Heart left ventricle (tissue), 16 donors: Measurements from ENCODE around the gene WDR35. TPM values are rescaled to one million over a fixed set of nuclear protein-coding genes. Genes with fewer than 3 reads are reported as not detected.

Source experiments
- ATAC-seq, 4 donors: fragments of 200-7000 bp; cut with Tn5 transposase; one replicate each; pipeline ENCODE4 v1.9.1; 2020 to 2022; ENCODE audit warnings: moderate library complexity in 4 of 4, mild to moderate bottlenecking in 3 of 4, moderate number of reproducible peaks in 1 of 4
- DNase-seq, 5 donors: peaks; one replicate each; pipeline ENCODE4 v3.0.0-alpha.2; 2020
- H3K27ac ChIP-seq, 12 donors: fragments of 200-600 bp; sonication (generic) in 4 of 12; one replicate each; pipeline versions ENCODE4 v1.5.0 to v1.8.0; 2016 to 2022; ENCODE audit warnings: mild to moderate bottlenecking in 2 of 12
- H3K27me3 ChIP-seq, 9 donors: fragments of 200-600 bp; sonication (generic) in 2 of 9; one replicate each; pipeline versions ENCODE4 v1.5.1 to v1.8.0; 2016 to 2022; ENCODE audit warnings: mild to moderate bottlenecking in 3 of 9
- H3K36me3 ChIP-seq, 9 donors: fragments of 200-600 bp; sonication (generic) in 2 of 9; one replicate each; pipeline versions ENCODE4 v1.5.0 to v1.8.0; 2018 to 2022; ENCODE audit warnings: mild to moderate bottlenecking in 2 of 9
- H3K4me1 ChIP-seq, 12 donors: fragments of 200-600 bp; sonication (generic) in 4 of 12; one replicate each; pipeline versions ENCODE4 v1.5.0 to v1.8.0; 2016 to 2022; ENCODE audit warnings: mild to moderate bottlenecking in 3 of 12
- H3K4me3 ChIP-seq, 12 donors: fragments of 200-600 bp; sonication (generic) in 4 of 12; one replicate each; pipeline versions ENCODE4 v1.5.0 to v1.8.0; 2017 to 2022; ENCODE audit warnings: mild to moderate bottlenecking in 9 of 12, moderate library complexity in 4 of 12
- H3K9me3 ChIP-seq, 12 donors: fragments of 200-600 bp; sonication (generic) in 4 of 12; one replicate each; pipeline versions ENCODE4 v1.5.0 to v1.8.0; 2016 to 2022; ENCODE audit warnings: mild to moderate bottlenecking in 1 of 12
- POLR2A ChIP-seq, 2 donors: fragments of 450-650 bp; IDR thresholded peaks; one replicate each; pipeline ENCODE4 v1.6.1; 2017; ENCODE audit warnings: antibody characterized with exemption in 2 of 2, mild to moderate bottlenecking in 2 of 2, moderate library complexity in 2 of 2
- WGBS, 4 donors: extraction: QIAGEN DNeasy Blood & Tissue Kit in 2 of 4; methylation state at CpG; one replicate each; pipeline versions ENCODE4 v1.1.5 to v1.1.7; 2013 to 2018; 5-methylcytosine and 5-hydroxymethylcytosine counted together
- intact Hi-C, 10 donors: fragments of 100-400 bp; cut with DNase I; formaldehyde crosslinking; loops; one replicate each; pipeline versions ENCODE4 v1.11.1 to v1.14.2; 2022
- polyA plus RNA-seq, 2 donors: library from polyadenylated mRNA; stranded (reverse); fragments of 200-250 nt; gene quantifications; one replicate each; pipeline ENCODE4 v1.2.3, GENCODE V29; 2013
- total RNA-seq, 9 donors: library from RNA; depleted of rRNA in 2 of 9; stranded (reverse); fragments of >200 nt in 2 of 9; fragmentation: NEBNext Ultra II Directional in 3 of 9; extraction: Animal tissue kit (Norgen Biotek cat#: 25700) in 3 of 9; gene quantifications; one replicate each; pipeline versions ENCODE4 v1.1.0 to v1.2.4, GENCODE V29; 2016 to 2023
- TF ChIP-seq, protein P1 (sequence below), 12 donors: fragments of 200-600 bp; sonication (generic) in 4 of 12; IDR thresholded peaks; one replicate each; pipeline versions ENCODE4 v1.5.0 to v1.8.0; 2018 to 2022; ENCODE audit warnings: antibody characterized with exemption in 12 of 12, mild to moderate bottlenecking in 5 of 12
- donor health status: ischemic (EF 13 %, LVEDD 7.1; RV severe dilation, severe dysfunction).
- donor health status: healthy with polysubstance abuse.
- donor health status: DM: no; HTN: yes; CAD: no.
- donor health status: DM: no; HTN: no; CAD: no.
- donor health status: ischemic (EF 25% LVEDD 6.9; RV normal size, moderate dysfunction).
- donor health status: ischemic (EF 25% LVEDD 5.7; RV mildly dilated, moderate dysfunction).
- donor health status: healthy.
- donor health status: DM: yes; HTN: yes; CAD: no.
- donor health status: ischemic (EF 35%, LVEDD 5.7; RV mildly dilated, moderate dysfunction).
- donor health status: nonischemic (EF 11% LVEDD 7.7; RV severe dilation, severe dysfunction).
- donor health status: DM: yes; HTN: yes; CAD: no.
- donor health status: PGD.
- donor health status: ischemic (EF 29% LVEDD 5.4; RV normal size, mild dysfunction).
- donor health status: nonischemic (EF 23%, LVEDD 6.1; RV moderate dilation, normal function).

Gene WDR35
- total and polyA plus RNA-seq, 11 donors: 1.1 to 8.5 (median 5.0) TPM

DNA sequence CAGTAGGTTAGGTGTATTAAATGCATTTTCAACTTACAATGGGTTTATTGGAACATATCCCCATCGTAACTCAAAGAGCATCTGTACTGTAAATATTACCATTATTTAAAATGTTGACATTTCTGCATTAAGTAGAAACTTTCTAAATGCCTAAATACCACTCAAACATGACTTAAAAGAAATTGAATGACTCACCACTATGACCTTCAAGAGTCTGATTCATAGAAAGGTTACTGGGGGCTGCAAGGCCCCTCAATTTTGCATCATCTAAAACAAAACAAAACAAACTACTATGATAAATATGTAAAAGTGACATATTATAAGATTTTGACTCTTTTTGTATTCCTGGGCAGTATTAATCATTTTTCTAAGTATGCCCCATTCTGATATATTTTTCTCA, 7.6 kb downstream of the WDR35 start:
- WGBS, 4 donors: 90 to 92% (median 91%) methylated on average over 1 of the region's 1 CpG
- no peak overlapping the region for H3K4me3 ChIP-seq
- intact Hi-C loops: no loop called here
- no peak overlapping the region for H3K27ac ChIP-seq
- H3K36me3 ChIP-seq: peaks cover 0 to 53% (median 5%) of the 10 kb centered on the region in 9 donors
- DNase-seq: no peak
- no peaks in the 10 kb centered on the region for H3K9me3 ChIP-seq
- H3K27me3 ChIP-seq: no peaks in the 10 kb centered on the region
- no peak for TF ChIP-seq POLR2A (IDR thresholded peaks at IDR 0.05)
- TF ChIP-seq, protein P1, sequence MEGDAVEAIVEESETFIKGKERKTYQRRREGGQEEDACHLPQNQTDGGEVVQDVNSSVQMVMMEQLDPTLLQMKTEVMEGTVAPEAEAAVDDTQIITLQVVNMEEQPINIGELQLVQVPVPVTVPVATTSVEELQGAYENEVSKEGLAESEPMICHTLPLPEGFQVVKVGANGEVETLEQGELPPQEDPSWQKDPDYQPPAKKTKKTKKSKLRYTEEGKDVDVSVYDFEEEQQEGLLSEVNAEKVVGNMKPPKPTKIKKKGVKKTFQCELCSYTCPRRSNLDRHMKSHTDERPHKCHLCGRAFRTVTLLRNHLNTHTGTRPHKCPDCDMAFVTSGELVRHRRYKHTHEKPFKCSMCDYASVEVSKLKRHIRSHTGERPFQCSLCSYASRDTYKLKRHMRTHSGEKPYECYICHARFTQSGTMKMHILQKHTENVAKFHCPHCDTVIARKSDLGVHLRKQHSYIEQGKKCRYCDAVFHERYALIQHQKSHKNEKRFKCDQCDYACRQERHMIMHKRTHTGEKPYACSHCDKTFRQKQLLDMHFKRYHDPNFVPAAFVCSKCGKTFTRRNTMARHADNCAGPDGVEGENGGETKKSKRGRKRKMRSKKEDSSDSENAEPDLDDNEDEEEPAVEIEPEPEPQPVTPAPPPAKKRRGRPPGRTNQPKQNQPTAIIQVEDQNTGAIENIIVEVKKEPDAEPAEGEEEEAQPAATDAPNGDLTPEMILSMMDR (IDR thresholded peaks at IDR 0.05): no peak
- no peaks in the 10 kb centered on the region for H3K4me1 ChIP-seq
- ATAC-seq: no peak

GRCh38 chr2:19979932-19980331, 10.0 kb downstream of the WDR35 start:
- Histone ChIP-seq H3K27ac (no peak overlapping the region), H3K27me3 (no peaks in the 10 kb centered on the region), H3K36me3 (peaks cover 0 to 69% (median 6%) of the 10 kb centered on the region in 9 donors), H3K9me3 (no peaks in the 10 kb centered on the region), H3K4me3 (no peak overlapping the region), H3K4me1 (no peaks in the 10 kb centered on the region)
- no peak for DNase-seq
- TF ChIP-seq POLR2A (IDR thresholded peaks at IDR 0.05): no peak
- TF ChIP-seq, protein P1 (IDR thresholded peaks at IDR 0.05): no peak
- ATAC-seq: no peak
- 75 to 93% (median 81%) methylated on average over 1 of the region's 1 CpG for WGBS, 4 donors
- intact Hi-C loops: no loop called here

GRCh38 chr2:19973466-19973865, 16.4 kb downstream of the WDR35 start:
- H3K27ac ChIP-seq: no peak overlapping the region
- TF ChIP-seq, protein P1 (IDR thresholded peaks at IDR 0.05): no peak
- TF ChIP-seq POLR2A (IDR thresholded peaks at IDR 0.05): no peak
- no peaks in the 10 kb centered on the region for H3K4me1 ChIP-seq
- no peaks in the 10 kb centered on the region for H3K27me3 ChIP-seq
- WGBS, 4 donors: 87 to 93% (median 90%) methylated on average over 8 of the region's 8 CpGs
- H3K36me3 ChIP-seq: peaks cover 0 to 62% (median 11%) of the 10 kb centered on the region in 9 donors
- H3K9me3 ChIP-seq: no peaks in the 10 kb centered on the region
- ATAC-seq (no peak), DNase-seq (no peak)
- intact Hi-C loops: loop anchor here in 1 of 10 donors (5.0 kb wide), 1 partner anchor 39 kb away; the partner anchor contains the start of gene MATN3
- H3K4me3 ChIP-seq: no peak overlapping the region

GRCh38 chr2:19971691-19972090, 18.2 kb downstream of the WDR35 start:
- TF ChIP-seq, protein P1 (IDR thresholded peaks at IDR 0.05): no peak
- TF ChIP-seq POLR2A (IDR thresholded peaks at IDR 0.05): no peak
- H3K27me3 ChIP-seq: no peaks in the 10 kb centered on the region
- no peak overlapping the region for H3K27ac ChIP-seq
- ATAC-seq (no peak), DNase-seq (no peak)
- WGBS, 4 donors: 66 to 77% (median 75%) methylated on average over 3 of the region's 3 CpGs
- no peaks in the 10 kb centered on the region for H3K4me1 ChIP-seq
- H3K36me3 ChIP-seq: peaks cover 0 to 53% (median 5%) of the 10 kb centered on the region in 9 donors
- intact Hi-C loops: loop anchor here in 1 of 10 donors (5.0 kb wide), 1 partner anchor 41 kb away; the partner anchor contains the start of gene MATN3
- no peak overlapping the region for H3K4me3 ChIP-seq
- H3K9me3 ChIP-seq: no peaks in the 10 kb centered on the region
